ENCODE data around the gene C19orf38.
"Not testable (repeated sequence)": the region's sequence is repeated elsewhere in the genome, so short reads cannot be mapped to it uniquely, and the experiment has no call there.

C19orf38 gene

DNA sequence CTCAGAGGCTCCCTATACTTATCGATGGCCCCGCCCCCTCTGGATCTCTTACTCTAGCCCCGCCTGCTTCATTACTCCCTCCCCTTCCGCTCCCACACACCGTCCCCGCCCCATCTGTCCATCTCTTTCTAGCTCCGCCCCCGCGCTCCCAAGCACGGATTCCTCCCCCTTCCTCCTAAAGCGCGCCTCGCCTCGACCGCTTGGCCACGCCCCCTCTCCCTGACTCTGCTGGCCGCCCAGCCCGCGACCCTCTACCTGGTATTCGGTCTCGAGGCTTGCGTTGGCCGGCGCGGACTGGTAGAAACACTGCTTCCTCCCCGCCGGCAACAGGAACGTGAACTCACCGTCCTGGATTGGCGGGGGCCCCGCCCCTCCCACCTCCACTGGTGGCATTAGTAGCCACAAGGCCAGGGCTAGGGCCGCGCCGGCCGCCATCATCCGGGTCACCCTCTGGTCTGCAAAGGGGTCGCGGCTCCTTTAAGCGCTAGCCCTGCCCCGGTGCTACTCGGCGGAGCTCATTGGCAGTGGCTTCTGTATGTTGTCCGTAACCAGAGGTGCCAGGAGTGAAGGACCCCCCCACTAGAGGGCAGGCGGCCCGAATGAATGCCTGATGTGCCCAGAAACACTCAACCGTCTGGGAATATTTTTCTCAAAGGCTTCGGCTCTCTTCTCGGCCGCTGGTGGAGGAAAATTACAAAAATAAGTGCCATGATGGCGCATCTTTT, 12.3 kb upstream of the C19orf38 start, which contains the start of gene TMED1:
TSS of gene TMED1 (minus strand) at position 459 of the 725 bp plus-strand sequence. CDS start at position 438, 21 bp downstream.
- H3K79me2 ChIP-seq (ENCODE audit: insufficient read depth, low read depth): no peaks in the 10 kb centered on the region
- H4K20me1 ChIP-seq (ENCODE audit: insufficient read depth): no peaks in the 10 kb centered on the region
- peak within 1 kb of the TSS; percentile 88 for H2AFZ ChIP-seq (ENCODE audit: low read depth)
- TF ChIP-seq, protein P1, sequence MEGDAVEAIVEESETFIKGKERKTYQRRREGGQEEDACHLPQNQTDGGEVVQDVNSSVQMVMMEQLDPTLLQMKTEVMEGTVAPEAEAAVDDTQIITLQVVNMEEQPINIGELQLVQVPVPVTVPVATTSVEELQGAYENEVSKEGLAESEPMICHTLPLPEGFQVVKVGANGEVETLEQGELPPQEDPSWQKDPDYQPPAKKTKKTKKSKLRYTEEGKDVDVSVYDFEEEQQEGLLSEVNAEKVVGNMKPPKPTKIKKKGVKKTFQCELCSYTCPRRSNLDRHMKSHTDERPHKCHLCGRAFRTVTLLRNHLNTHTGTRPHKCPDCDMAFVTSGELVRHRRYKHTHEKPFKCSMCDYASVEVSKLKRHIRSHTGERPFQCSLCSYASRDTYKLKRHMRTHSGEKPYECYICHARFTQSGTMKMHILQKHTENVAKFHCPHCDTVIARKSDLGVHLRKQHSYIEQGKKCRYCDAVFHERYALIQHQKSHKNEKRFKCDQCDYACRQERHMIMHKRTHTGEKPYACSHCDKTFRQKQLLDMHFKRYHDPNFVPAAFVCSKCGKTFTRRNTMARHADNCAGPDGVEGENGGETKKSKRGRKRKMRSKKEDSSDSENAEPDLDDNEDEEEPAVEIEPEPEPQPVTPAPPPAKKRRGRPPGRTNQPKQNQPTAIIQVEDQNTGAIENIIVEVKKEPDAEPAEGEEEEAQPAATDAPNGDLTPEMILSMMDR (conservative IDR thresholded peaks at IDR 0.05; ENCODE audit: low read depth, low read length): peak; percentile 46; the same call in 1 of the 2 replicates
- peak within 1 kb of the TSS; percentile 92 for H3K27ac ChIP-seq
- H3K36me3 ChIP-seq (ENCODE audit: insufficient read depth): no peaks in the 10 kb centered on the region
- peak within 1 kb of the TSS; percentile 52 for H3K4me2 ChIP-seq
- H3K9ac ChIP-seq: peak within 1 kb of the TSS; percentile 82
- H3K4me1 ChIP-seq (ENCODE audit: low read depth, poor library complexity, severe bottlenecking): peaks cover 7% of the 10 kb centered on the region
- peaks cover 7% of the 10 kb centered on the region; the same call in 1 of the 2 replicates for H3K27me3 ChIP-seq (ENCODE audit: insufficient read depth, low read depth)
- H3K4me3 ChIP-seq (IDR thresholded peaks at IDR 0.05; ENCODE audit: insufficient read depth, low read depth, low read length): peak within 1 kb of the TSS; percentile 53

DNA sequence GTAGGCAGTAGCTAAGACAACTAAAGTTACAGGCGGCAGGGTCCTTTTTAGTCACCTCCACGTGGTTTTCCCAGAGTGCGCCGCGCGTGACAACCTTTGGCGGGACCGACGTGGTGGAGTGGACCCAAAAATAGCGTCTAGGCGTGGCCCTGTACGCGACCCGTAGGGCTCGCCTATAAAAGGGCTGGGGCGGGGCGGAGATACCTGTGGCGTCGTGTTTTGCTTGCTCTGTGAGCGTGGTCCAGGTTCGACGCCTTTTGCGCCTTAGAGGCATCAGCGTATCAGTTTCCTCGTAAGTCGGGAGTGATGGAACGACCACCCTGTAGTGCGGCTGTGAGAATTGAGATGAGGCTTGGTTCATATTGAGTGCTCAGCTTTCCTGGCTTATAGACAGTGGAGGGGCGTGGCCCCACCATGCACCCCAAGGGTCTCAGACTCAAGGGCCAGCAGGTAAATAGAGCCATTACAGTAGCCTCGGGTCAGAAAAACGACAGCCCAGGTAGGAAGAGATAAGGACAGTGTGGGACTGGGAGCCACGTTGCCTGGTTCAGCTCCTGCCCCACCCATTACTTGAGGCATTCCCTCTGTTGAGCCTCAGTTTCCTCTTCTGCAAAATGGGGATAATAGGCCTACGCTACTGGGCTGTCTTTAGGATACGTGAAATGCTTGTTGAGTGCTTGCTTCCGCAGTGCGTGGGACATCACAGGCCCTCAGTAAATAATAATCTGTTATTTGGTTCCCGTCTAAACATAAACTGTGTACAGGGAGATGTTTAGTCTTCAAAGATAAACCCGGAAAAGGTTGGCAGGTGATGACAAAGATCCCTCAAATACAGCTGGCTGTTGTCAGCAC, 11.5 kb upstream of the C19orf38 start:
- Histone ChIP-seq H2AFZ (ENCODE audit: low read depth) (peak overlapping the region; percentile 88), H3K9ac (peak overlapping the region; percentile 82), H3K4me2 (peak overlapping the region; percentile 52), H3K4me3 (IDR thresholded peaks at IDR 0.05; ENCODE audit: insufficient read depth, low read depth, low read length) (peak overlapping the region; percentile 53), H3K27ac (peak overlapping the region; percentile 92), H3K36me3 (ENCODE audit: insufficient read depth) (no peaks in the 10 kb centered on the region), H3K27me3 (ENCODE audit: insufficient read depth, low read depth) (peaks cover 7% of the 10 kb centered on the region; the same call in 1 of the 2 replicates), H4K20me1 (ENCODE audit: insufficient read depth) (no peaks in the 10 kb centered on the region), H3K4me1 (ENCODE audit: low read depth, poor library complexity, severe bottlenecking) (peaks cover 7% of the 10 kb centered on the region), H3K79me2 (ENCODE audit: insufficient read depth, low read depth) (no peaks in the 10 kb centered on the region)
- TF ChIP-seq, protein P1 (conservative IDR thresholded peaks at IDR 0.05; ENCODE audit: low read depth, low read length): no peak; the same call in 1 of the 2 replicates

DNA sequence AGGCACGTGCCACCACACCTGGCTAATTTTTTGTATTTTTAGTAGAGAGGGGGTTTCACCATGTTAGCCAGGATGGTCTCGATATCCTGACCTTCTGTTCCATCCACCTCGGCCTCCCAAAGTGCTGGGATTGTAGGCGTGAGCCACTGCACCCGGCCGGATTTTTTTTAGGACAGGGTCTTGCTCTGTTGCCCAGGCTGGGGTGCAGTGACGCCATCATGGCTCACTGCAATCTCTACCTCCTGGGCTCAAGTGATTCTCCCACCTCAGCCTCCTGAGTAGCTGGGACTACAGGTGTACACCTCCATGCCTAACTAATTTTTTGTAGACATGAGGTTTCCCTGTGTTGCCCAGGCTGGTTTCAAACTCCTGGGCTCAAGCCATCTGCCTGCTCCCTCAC, 10.6 kb upstream of the C19orf38 start:
- H3K27ac ChIP-seq; H4K20me1 ChIP-seq (ENCODE audit: insufficient read depth); H3K79me2 ChIP-seq (ENCODE audit: insufficient read depth, low read depth); H3K4me1 ChIP-seq (ENCODE audit: low read depth, poor library complexity, severe bottlenecking); H3K4me3 ChIP-seq (IDR thresholded peaks at IDR 0.05; ENCODE audit: insufficient read depth, low read depth, low read length); H3K27me3 ChIP-seq (ENCODE audit: insufficient read depth, low read depth); H3K36me3 ChIP-seq (ENCODE audit: insufficient read depth); H2AFZ ChIP-seq (ENCODE audit: low read depth); H3K9ac ChIP-seq; H3K4me2 ChIP-seq: not testable (repeated sequence)

DNA sequence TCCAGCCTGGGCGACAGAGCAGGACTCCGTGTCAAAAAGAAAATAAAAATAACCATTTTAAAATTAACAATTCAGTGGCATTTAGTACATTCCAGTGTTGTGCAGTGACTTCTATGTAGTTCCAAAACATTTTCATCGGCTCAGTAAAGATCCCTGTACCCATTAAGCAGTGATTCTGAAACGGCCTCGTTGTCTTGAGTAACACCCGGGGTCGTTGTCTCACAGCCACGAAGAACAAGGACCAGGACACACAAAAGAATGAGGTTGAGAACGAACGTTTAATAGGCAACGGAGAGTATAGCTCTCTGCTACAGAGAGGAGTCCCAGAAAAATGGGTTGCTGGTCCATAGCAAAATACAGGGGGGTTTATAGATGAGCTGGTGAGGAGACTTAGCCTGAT, 9.8 kb upstream of the C19orf38 start:
- no peak overlapping the region for H3K4me3 ChIP-seq (IDR thresholded peaks at IDR 0.05; ENCODE audit: insufficient read depth, low read depth, low read length)

More for the DNA sequence above, 9.8 kb upstream of the C19orf38 start:
- Histone ChIP-seq H3K36me3 (ENCODE audit: insufficient read depth) (no peaks in the 10 kb centered on the region), H3K4me2 (no peak overlapping the region), H3K79me2 (ENCODE audit: insufficient read depth, low read depth) (no peaks in the 10 kb centered on the region), H3K27ac (no peak overlapping the region), H2AFZ (ENCODE audit: low read depth) (no peak overlapping the region), H3K4me1 (ENCODE audit: low read depth, poor library complexity, severe bottlenecking) (peaks cover 7% of the 10 kb centered on the region), H4K20me1 (ENCODE audit: insufficient read depth) (no peaks in the 10 kb centered on the region), H3K9ac (no peak overlapping the region), H3K27me3 (ENCODE audit: insufficient read depth, low read depth) (peaks cover 7% of the 10 kb centered on the region; the same call in 1 of the 2 replicates)
- TF ChIP-seq, protein P1 (conservative IDR thresholded peaks at IDR 0.05; ENCODE audit: low read depth, low read length): no peak

All from KMS-11 (cell line).